GM12891 (cell line): ENCODE results near the gene TMEM132D.

ENCODE experiments used
- POLR2A ChIP-seq: IDR thresholded peaks from 2 replicates; pipeline ENCODE4 v1.6.1; 2011; ENCODE audit warnings: low read depth, low read length, control low read depth
- POLR2AphosphoS5 ChIP-seq: IDR thresholded peaks from 2 replicates; pipeline ENCODE4 v1.6.1; 2011; ENCODE audit warnings: low read depth, low read length, control low read depth
- SPI1 ChIP-seq: IDR thresholded peaks from 2 replicates; pipeline ENCODE4 v1.6.1; 2011; ENCODE audit warnings: low read depth, low read length, control low read depth
- TAF1 ChIP-seq: IDR thresholded peaks from 2 replicates; pipeline ENCODE4 v1.6.1; 2011; ENCODE audit warnings: low read depth, low read length, control low read depth

DNA sequence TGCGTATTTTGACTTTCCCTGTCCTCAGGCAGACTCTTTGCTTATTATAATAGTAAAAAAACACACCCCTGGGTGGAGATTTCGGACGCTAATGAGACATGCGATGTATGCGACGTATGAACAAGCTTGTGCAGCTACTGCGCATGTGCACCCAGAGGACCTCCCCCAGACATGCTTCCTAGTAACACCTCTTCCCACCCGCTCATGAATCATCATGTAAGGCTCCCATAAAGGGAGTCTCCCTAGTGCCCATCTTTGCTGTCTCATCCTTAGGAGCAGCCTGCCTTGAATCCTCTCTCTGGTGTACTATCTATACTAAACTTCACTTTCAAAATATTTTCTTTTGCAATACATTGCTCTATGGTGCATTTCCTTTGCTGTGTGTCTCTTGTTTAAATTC, 210.1 kb downstream of the TMEM132D start:
- TF ChIP-seq TAF1 (no peak), POLR2AphosphoS5 (no peak), POLR2A (no peak), SPI1 (no peak)
